ENCODE results near the gene RHOF. TPM values are rescaled to one million over a fixed set of nuclear protein-coding genes. Genes with fewer than 3 reads are reported as not detected.
"Not testable (repeated sequence)": the region's sequence is repeated elsewhere in the genome, so short reads cannot be mapped to it uniquely, and the experiment has no call there.

RHOF gene
- total RNA-seq, 2 experiments from 2014 or later: 108 to 116 TPM

DNA sequence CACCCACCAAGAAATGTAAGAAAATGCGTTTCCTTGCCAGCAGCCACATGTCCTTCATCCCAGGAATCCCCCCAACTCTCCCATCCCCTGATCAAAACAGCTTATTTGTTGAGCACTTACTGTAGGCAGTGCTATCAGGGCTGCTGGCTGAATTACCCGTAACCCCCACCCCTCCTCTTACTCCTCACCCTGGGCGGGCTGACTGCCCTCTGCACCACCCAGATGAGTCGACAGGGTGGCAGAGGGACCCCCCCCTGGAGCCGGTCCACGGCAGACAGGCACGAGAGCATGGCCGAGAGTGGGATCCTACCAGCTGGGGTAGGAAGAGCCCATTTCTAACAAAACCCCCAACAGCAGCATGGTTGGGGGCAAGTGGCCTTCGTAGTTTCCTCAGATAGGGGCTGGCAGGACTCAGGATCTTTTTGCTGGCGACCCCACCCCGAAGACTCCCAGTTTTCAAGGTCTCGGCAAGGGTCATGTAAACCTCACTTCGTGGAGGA, 1.1 kb upstream of the RHOF start:
- ATAC-seq (peak; percentile 6), DNase-seq (no peak)
- POLR2A ChIA-PET: interaction anchor here (0.7 to 30.9 kb wide), 13 partner anchors 6 to 1794 kb away, joined by 3 to 683 read pairs (median 4); partner anchors contain the start of genes PSMD9, RHOF and SETD1B
- TF ChIP-seq, protein P1, sequence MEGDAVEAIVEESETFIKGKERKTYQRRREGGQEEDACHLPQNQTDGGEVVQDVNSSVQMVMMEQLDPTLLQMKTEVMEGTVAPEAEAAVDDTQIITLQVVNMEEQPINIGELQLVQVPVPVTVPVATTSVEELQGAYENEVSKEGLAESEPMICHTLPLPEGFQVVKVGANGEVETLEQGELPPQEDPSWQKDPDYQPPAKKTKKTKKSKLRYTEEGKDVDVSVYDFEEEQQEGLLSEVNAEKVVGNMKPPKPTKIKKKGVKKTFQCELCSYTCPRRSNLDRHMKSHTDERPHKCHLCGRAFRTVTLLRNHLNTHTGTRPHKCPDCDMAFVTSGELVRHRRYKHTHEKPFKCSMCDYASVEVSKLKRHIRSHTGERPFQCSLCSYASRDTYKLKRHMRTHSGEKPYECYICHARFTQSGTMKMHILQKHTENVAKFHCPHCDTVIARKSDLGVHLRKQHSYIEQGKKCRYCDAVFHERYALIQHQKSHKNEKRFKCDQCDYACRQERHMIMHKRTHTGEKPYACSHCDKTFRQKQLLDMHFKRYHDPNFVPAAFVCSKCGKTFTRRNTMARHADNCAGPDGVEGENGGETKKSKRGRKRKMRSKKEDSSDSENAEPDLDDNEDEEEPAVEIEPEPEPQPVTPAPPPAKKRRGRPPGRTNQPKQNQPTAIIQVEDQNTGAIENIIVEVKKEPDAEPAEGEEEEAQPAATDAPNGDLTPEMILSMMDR (IDR thresholded peaks at IDR 0.05): no peak
- peaks cover 45% of the 10 kb centered on the region for H3K36me3 Mint-ChIP-seq (ENCODE audit: low read depth)
- H3K27me3 Mint-ChIP-seq: no peaks in the 10 kb centered on the region
- H3K4me3 Mint-ChIP-seq: peak overlapping the region; percentile 89
- H3K27ac Mint-ChIP-seq: peak overlapping the region; percentile 91
- CTCF ChIA-PET: interaction anchor here (0.6 to 15.4 kb wide), 64 partner anchors 13 to 415 kb away, joined by 3 to 698 read pairs (median 5); partner anchors contain the start of genes CFAP251, MLXIP, ORAI1 and PSMD9
- no peaks in the 10 kb centered on the region for H3K9me3 Mint-ChIP-seq
- intact Hi-C loops (cut with micrococcal nuclease): loop anchor here (2.0 to 5.0 kb wide), 3 partner anchors 16 to 107 kb away; partner anchors contain the start of gene PSMD9
- H3K4me1 Mint-ChIP-seq (ENCODE audit: low read depth): peaks cover 57% of the 10 kb centered on the region

DNA sequence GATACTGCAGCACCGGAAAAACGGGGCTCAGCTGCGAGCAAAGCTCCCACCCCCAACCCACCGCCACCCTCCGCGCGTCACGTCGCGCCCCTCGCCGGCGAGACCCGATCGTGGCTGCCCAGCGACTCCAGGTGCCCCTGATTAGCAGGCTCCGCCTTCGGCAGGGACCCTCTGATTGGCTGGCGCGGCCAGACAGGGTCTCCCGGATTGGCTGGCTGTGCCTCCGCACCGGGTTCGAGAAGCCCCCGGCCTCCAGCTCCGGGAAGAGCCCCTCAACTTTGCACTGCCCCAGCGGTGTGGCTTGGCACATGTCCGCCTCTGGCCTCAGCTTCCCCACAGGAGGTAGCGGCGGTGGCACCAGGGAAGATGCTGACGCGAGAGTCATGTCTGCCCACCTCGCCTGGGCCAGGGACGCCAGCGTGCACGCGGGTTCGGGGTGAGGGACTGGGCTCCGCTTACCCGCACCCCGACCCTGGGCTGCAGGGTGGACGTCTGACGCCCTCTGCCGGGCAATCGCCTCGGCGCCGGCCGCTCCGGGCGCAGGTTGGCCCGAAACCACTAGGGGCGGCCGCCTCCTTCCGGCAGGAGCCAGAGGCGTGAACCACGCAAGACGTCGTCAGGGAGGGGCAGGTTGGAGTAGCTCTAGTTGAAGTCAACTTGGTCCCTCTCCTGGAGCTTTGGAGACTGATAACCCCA, 498 bp upstream of the RHOF start:
- peak; percentile 60 for ATAC-seq
- peak overlapping the region; percentile 91 for H3K27ac Mint-ChIP-seq
- H3K9me3 Mint-ChIP-seq: no peaks in the 10 kb centered on the region
- TF ChIP-seq, protein P1 (IDR thresholded peaks at IDR 0.05): peak; percentile 99
- H3K36me3 Mint-ChIP-seq (ENCODE audit: low read depth): peaks cover 41% of the 10 kb centered on the region
- POLR2A ChIA-PET: interaction anchor here (1.0 to 30.9 kb wide), 11 partner anchors 7 to 108 kb away, joined by 3 to 683 read pairs (median 4); partner anchors contain the start of genes PSMD9, RHOF and SETD1B
- intact Hi-C loops (cut with micrococcal nuclease): loop anchor here (2.0 to 5.0 kb wide), 3 partner anchors 17 to 107 kb away; partner anchors contain the start of gene PSMD9
- H3K27me3 Mint-ChIP-seq: no peaks in the 10 kb centered on the region
- peak; percentile 95 for DNase-seq
- peaks cover 54% of the 10 kb centered on the region for H3K4me1 Mint-ChIP-seq (ENCODE audit: low read depth)
- peak overlapping the region; percentile 89 for H3K4me3 Mint-ChIP-seq
- CTCF ChIA-PET: interaction anchor here (0.6 to 15.4 kb wide), 64 partner anchors 13 to 416 kb away, joined by 3 to 698 read pairs (median 5); partner anchors contain the start of genes CFAP251, MLXIP, ORAI1 and PSMD9

DNA sequence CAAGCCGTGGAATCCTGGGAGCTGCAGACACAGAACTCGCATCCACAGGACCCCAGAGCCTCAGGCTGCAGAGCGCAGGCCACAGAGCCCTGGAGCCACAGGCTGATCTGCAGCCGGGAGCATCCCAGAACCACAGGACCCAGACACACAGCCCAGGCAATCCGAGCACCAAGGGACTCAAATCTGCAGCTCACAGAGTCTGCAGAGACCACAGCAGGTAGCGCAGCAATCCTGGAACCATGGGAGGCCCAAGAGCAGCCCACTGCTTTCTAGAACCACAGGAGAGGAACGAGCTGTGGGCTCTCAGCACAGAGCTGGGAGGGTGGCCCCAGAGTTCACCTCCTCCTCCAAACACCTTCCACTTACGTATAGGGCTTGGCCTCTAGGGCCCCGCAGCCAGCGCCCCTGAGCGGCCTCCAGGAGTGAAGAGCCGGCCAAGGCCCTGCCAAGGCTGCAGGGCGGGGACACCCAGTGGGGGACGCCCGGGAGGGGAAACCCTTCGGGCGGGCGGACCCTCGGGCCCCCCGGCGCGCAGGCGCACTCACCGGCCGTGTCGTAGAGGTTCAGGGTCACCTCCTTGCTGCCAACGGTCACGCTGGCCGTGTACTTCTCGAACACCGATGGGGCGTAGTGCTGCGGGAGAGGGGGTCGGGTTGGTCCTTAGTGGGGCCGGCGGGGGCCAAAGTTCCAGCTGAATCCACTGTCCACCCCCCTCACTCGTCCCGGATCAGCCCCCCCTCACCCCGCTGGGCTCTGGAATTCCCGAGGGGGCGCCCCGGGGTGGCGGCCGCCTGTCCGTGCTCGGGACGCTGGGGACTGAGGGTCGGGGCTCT, 665 bp downstream of the RHOF start:
- peak overlapping the region; percentile 100 for H3K27ac Mint-ChIP-seq
- ATAC-seq (peak; percentile 25), DNase-seq (peak; percentile 85)
- H3K9me3 Mint-ChIP-seq: no peaks in the 10 kb centered on the region
- H3K4me1 Mint-ChIP-seq (ENCODE audit: low read depth): peaks cover 55% of the 10 kb centered on the region
- intact Hi-C loops (cut with micrococcal nuclease): loop anchor here (5.0 kb wide), 1 partner anchor 106 kb away; no protein-coding TSS in a partner anchor
- no peaks in the 10 kb centered on the region for H3K27me3 Mint-ChIP-seq
- POLR2A ChIA-PET: interaction anchor here (0.6 to 30.9 kb wide), 7 partner anchors 6 to 256 kb away, joined by 3 to 683 read pairs (median 5); partner anchors contain the start of genes ORAI1, RHOF and SETD1B
- CTCF ChIA-PET: interaction anchor here (1.1 to 15.4 kb wide), 16 partner anchors 14 to 288 kb away, joined by 3 to 698 read pairs (median 28); partner anchors contain the start of genes CFAP251, PSMD9, SETD1B and TMEM120B
- TF ChIP-seq, protein P1 (IDR thresholded peaks at IDR 0.05): no peak
- H3K36me3 Mint-ChIP-seq (ENCODE audit: low read depth): peaks cover 45% of the 10 kb centered on the region
- peak overlapping the region; percentile 89 for H3K4me3 Mint-ChIP-seq

DNA sequence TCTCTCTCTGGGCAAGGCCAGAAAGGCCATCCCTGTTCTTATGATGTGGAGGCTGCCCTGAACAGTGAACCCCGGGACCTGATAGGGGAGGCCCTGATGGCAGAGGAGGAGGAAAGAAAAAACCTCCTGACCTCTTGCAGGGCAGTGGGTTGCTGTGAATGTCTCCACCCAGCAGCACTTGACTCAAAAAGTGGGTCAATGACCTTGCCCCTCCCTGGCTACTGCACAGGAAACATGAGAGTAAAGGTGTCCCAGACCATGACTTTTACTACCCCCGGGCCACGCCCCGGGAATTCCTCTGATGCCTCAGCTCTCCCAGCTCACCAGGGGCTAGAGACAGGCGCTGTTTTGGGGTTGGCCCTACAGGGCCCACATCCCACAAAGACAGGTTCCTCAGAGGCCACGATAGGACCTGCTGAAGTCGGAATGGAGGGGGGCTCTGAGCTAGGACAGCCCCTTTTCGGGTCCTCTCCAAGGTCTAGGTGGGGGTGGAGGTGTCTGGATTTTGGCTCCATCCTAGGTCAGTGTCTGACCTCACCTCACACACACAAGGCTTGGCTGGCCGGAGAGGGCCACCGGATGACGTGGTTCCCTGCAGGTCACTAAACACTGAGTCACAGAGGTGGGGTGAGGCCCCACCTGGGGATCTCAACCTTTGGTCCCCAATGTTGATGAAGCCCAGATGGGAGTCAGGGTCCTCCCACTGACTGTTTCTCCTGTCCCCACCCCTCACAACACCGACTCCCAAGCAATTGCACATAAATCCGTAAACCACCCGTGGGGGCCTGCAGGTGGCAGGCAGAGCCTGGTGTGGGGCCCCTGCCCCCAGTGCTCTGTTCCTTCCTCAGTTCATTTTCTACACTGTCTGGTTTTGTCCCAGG, 1.6 kb downstream of the RHOF start:
- intact Hi-C loops (cut with micrococcal nuclease): loop anchor here (5.0 kb wide), 1 partner anchor 105 kb away; no protein-coding TSS in a partner anchor
- H3K27ac Mint-ChIP-seq: peak overlapping the region; percentile 100
- no peak for ATAC-seq
- DNase-seq: peak; percentile 62
- TF ChIP-seq, protein P1 (IDR thresholded peaks at IDR 0.05): no peak
- H3K9me3 Mint-ChIP-seq: no peaks in the 10 kb centered on the region
- H3K27me3 Mint-ChIP-seq: no peaks in the 10 kb centered on the region
- H3K4me1 Mint-ChIP-seq (ENCODE audit: low read depth): peaks cover 56% of the 10 kb centered on the region
- H3K4me3 Mint-ChIP-seq: peak overlapping the region; percentile 89
- ChIA-PET CTCF (interaction anchor here (1.1 to 15.4 kb wide), 10 partner anchors 13 to 289 kb away, joined by 3 to 698 read pairs (median 47); partner anchors contain the start of genes PSMD9, SETD1B and TMEM120B), POLR2A (interaction anchor here (1.3 to 30.9 kb wide), 4 partner anchors 5 to 255 kb away, joined by 4 to 683 read pairs (median 344); partner anchors contain the start of genes ORAI1, RHOF and SETD1B)
- peaks cover 49% of the 10 kb centered on the region for H3K36me3 Mint-ChIP-seq (ENCODE audit: low read depth)

DNA sequence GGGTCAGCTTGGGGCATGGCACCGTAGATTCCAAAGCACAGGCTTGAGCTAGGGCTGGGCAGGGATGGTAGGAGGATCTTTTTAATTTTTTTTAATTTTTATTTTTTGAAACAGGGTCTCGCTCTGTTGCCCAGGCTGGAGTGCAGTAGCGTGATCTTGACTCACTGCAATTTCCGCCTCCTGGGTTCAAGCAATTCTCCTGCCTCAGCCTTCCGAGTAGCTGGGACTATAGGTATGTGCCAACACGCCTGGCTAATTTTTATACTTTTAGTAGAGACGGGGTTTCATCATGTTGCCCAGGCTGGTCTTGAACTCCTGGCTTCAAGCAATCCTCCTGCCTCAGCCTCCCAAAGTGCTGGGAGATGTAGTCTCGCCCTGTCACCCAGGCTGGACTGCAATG, 2.7 kb downstream of the RHOF start:
- not testable (repeated sequence) for ATAC-seq

More for the DNA sequence above, 2.7 kb downstream of the RHOF start:
- intact Hi-C loops (cut with micrococcal nuclease): loop anchor here (5.0 kb wide), 1 partner anchor 103 kb away; no protein-coding TSS in a partner anchor
- Mint-ChIP-seq H3K27ac (peak overlapping the region; percentile 100), H3K4me3 (peak overlapping the region; percentile 89), H3K4me1 (ENCODE audit: low read depth) (peaks cover 62% of the 10 kb centered on the region), H3K36me3 (ENCODE audit: low read depth) (peaks cover 57% of the 10 kb centered on the region)
- H3K27me3 Mint-ChIP-seq, H3K9me3 Mint-ChIP-seq, DNase-seq: not testable (repeated sequence)
- ChIA-PET POLR2A (interaction anchor here (25.9 to 30.9 kb wide), 2 partner anchors 3 to 10 kb away, joined by 683 read pairs; partner anchors contain the start of genes RHOF and SETD1B), CTCF (interaction anchor here (1.1 to 15.4 kb wide), 6 partner anchors 12 to 166 kb away, joined by 3 to 698 read pairs (median 94); partner anchors contain the start of genes PSMD9 and SETD1B)
